HEK293T (cell line): Measurements from ENCODE around the gene CATSPER4.

ENCODE experiments used
- CTCF ChIA-PET: fragments of 350-600 bp; formaldehyde crosslinking; extraction: SDS; loops from one replicate; lab custom pipeline; 2021; ENCODE audit warnings: antibody characterized with exemption, inconsistent platforms; lab: Yijun Ruan, JAX
- POLR2A ChIA-PET: fragments of 350-600 bp; formaldehyde crosslinking; extraction: SDS; loops from one replicate; lab custom pipeline; 2020; ENCODE audit warnings: antibody characterized with exemption, inconsistent platforms; lab: Yijun Ruan, JAX
- DNase-seq: peaks from one replicate; pipeline ENCODE4 v3.0.0; 2012; ENCODE audit warnings: mixed read lengths; ENCODE audit errors: extremely low spot score
- ARNT ChIP-seq: fragments of 450-650 bp; IDR thresholded peaks from 2 replicates; pipeline ENCODE4 v1.6.1; 2017; ENCODE audit warnings: mild to moderate bottlenecking
- BHLHE40 ChIP-seq: fragments of 450-650 bp; IDR thresholded peaks from 2 replicates; pipeline ENCODE4 v1.6.1; 2016; ENCODE audit warnings: mild to moderate bottlenecking, moderate library complexity, borderline replicate concordance
- CTBP1 ChIP-seq: fragments of 450-650 bp; IDR thresholded peaks from 2 replicates; pipeline ENCODE4 v1.6.1; 2016; ENCODE audit warnings: borderline replicate concordance
- ELF4 ChIP-seq: fragments of 450-650 bp; IDR thresholded peaks from 2 replicates; pipeline ENCODE4 v1.6.1; 2017; ENCODE audit warnings: antibody characterized with exemption
- FOXA1 ChIP-seq: fragments of 450-650 bp; IDR thresholded peaks from 2 replicates; pipeline ENCODE4 v1.6.1; 2016; ENCODE audit warnings: mild to moderate bottlenecking
- FOXK2 ChIP-seq: fragments of 450-650 bp; IDR thresholded peaks from 2 replicates; pipeline ENCODE4 v1.6.1; 2016; ENCODE audit warnings: mild to moderate bottlenecking
- FOXM1 ChIP-seq: fragments of 450-650 bp; IDR thresholded peaks from 2 replicates; pipeline ENCODE4 v1.6.1; 2017; ENCODE audit warnings: mild to moderate bottlenecking, borderline replicate concordance
- HDGF ChIP-seq: fragments of 450-650 bp; IDR thresholded peaks from 2 replicates; pipeline ENCODE4 v1.6.1; 2017; ENCODE audit warnings: antibody characterized with exemption, borderline replicate concordance
- L3MBTL2 ChIP-seq: fragments of 450-650 bp; conservative IDR thresholded peaks from 2 replicates; pipeline ENCODE4 v1.6.1; 2016; ENCODE audit warnings: mild to moderate bottlenecking
- LEF1 ChIP-seq: fragments of 450-650 bp; IDR thresholded peaks from 2 replicates; pipeline ENCODE4 v1.6.1; 2017; ENCODE audit warnings: mild to moderate bottlenecking, borderline replicate concordance
- NFRKB ChIP-seq: fragments of 450-650 bp; IDR thresholded peaks from 2 replicates; pipeline ENCODE4 v1.6.1; 2016; ENCODE audit warnings: mild to moderate bottlenecking, moderate library complexity
- SP1 ChIP-seq: fragments of 450-650 bp; IDR thresholded peaks from 2 replicates; pipeline ENCODE4 v1.6.1; 2017
- SUZ12 ChIP-seq: fragments of 450-650 bp; IDR thresholded peaks from 2 replicates; pipeline ENCODE4 v1.6.1; 2016; ENCODE audit warnings: mild to moderate bottlenecking
- TARDBP ChIP-seq: fragments of 450-650 bp; IDR thresholded peaks from 2 replicates; pipeline ENCODE4 v1.6.1; 2016
- ZNF384 ChIP-seq: fragments of 450-650 bp; IDR thresholded peaks from 2 replicates; pipeline ENCODE4 v1.6.1; 2016
- TF ChIP-seq, protein P1 (sequence below): fragments of 450-650 bp; IDR thresholded peaks from 2 replicates; pipeline ENCODE4 v1.6.1; 2016

Gene CATSPER4

DNA sequence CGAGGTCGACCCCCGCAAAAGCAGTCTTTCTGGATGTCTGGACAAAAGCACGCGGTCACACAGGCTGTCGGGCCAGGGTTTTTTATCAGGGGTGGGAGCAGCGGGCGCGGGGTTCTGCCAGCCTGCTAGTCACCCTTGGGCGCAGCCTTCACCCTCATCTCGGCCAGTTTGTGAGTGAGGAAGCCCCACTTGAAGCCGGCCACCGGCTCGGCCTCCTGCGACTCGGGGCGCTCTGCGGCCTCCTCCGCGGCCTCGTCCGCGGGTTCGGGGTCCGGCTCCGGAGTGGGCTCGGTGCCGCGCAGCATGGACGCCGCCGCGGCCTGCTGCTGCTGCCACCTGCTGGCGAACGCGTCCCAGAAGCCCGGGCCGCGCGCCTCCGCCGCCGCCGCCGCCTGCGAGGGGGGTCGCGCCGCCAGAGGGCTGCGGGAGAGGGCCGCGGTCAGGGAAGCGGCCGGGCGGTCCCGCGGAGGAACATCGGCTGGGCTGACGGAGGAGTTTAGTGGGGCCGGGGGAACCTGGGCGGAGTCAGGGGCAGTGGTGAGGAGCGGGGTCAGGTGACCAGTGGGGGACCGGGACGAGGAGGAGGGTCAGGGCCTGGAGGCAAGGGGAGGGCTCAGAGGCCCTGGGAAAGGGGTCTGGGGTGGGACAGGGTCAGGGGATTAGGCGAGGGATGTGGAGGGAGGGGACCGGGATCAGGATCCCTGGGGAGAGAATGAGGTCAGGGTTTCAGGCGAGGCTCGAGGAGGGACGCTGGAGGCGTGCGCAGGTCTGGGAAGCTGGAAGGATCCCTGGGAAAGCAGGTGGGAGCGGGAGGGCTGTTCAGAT lies 26.2 kb upstream of the CATSPER4 start:
- DNase-seq = peak; percentile 66
- ChIA-PET CTCF (interaction anchor here (0.9 kb wide), 1 partner anchor 146 kb away, joined by 3 read pairs; no protein-coding TSS in a partner anchor), POLR2A (no interaction called here)
- TF ChIP-seq, protein P1, sequence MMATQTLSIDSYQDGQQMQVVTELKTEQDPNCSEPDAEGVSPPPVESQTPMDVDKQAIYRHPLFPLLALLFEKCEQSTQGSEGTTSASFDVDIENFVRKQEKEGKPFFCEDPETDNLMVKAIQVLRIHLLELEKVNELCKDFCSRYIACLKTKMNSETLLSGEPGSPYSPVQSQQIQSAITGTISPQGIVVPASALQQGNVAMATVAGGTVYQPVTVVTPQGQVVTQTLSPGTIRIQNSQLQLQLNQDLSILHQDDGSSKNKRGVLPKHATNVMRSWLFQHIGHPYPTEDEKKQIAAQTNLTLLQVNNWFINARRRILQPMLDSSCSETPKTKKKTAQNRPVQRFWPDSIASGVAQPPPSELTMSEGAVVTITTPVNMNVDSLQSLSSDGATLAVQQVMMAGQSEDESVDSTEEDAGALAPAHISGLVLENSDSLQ = no peak
- no peak for TF ChIP-seq LEF1
- no peak for TF ChIP-seq ZNF384
- TF ChIP-seq ARNT = 0 out of 2 replicates have a peak, but pooled peaks have one; percentile 23
- peak; percentile 47; the same call in 1 of the 2 replicates for TF ChIP-seq FOXM1
- peak; percentile 47; the same call in 1 of the 2 replicates for TF ChIP-seq L3MBTL2

DNA sequence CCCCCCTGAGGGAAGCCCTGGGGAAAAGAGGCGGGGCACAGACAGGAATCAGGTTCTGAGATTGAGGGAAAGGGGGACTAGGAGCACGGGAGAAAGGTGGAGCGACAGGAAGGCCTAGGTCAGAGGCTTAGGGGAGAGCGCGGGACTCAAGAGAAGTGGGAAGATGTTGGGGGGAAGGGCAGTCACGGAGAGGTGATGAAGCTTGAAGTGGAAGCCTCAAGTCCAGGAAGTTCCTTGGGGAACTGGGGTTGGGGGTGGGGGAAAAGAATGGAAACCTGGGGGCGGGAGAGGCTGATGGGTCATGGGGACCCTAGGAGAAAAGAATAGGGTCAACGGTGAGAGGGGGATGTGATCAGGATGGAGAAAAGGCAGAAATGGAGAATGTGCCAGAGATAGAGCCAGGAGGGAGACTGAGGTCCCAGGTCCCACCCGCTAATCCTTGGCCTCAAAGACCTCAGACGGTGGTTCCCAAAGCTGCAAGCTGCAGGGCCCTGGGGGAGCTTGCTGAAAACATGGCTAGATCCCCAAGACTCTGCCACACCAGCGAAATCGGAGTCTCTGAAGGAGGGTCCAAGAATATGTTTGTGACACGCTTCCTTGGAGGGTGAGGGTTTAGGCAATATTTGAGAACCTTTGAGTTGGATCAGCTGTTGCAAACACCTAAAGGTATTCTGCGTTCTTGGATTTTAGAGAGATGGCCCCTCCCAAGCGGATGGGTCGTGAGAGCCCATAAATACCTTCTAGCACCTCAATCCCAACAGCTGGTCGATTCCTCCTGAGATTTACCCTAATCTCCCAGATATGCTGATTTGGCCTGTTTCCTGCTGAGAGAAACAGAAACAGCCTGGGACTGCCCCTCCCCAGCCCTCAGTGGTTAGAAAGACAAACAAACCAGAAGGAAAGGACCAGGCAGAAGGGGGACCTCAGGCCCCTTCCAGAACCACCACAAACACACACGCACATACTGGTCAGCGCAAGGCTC lies 25.2 kb upstream of the CATSPER4 start:
- CTCF ChIA-PET = interaction anchor here (0.6 to 1.0 kb wide), 3 partner anchors 147 to 252 kb away, joined by 3 to 4 read pairs (median 3); no protein-coding TSS in a partner anchor
- TF ChIP-seq L3MBTL2 (no peak), LEF1 (no peak), FOXK2 (no peak), NFRKB (no peak), ELF4 (no peak), FOXM1 (no peak), FOXA1 (no peak), BHLHE40 (no peak), HDGF (no peak), SUZ12 (no peak), ARNT (no peak), CTBP1 (no peak), SP1 (no peak)
- TF ChIP-seq, protein P1 = no peak
- no peak for DNase-seq
- POLR2A ChIA-PET = no interaction called here

DNA sequence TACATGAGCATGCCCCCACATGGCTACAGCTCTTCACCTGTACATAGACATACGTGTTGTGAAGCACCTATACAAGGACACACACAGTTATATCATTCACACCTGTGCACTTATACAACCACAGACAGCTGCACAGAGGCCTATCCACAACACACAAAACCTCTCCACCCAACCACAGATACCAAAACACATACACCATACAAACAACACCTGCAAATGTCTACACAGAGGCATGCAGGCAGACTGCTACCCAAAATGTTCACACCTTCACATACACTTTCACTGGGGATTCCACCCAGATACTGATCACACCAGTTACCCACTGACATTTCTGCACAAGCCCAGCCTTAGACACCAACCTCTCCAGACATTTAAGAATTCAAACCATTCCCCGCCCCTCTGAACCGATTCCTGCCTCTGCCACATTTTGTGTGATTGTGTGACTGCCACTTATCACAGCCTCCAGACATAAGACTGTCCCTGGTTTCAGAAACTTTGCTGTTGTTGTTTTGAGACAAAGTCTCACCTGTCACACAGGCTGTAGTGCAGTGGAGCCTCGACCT lies 23.6 kb upstream of the CATSPER4 start:
- ChIA-PET CTCF (no interaction called here), POLR2A (no interaction called here)
- TF ChIP-seq SUZ12 (no peak), HDGF (no peak), LEF1 (no peak), ELF4 (no peak), ZNF384 (no peak), NFRKB (no peak), CTBP1 (no peak), FOXK2 (no peak), ARNT (no peak), FOXM1 (no peak), BHLHE40 (no peak), TARDBP (no peak)
- TF ChIP-seq, protein P1 = no peak
- no peak for DNase-seq

GRCh38 chr1:26168410-26169197 lies 21.8 kb upstream of the CATSPER4 start, which contains the start of gene C1orf232:
TSS of gene C1orf232 (minus strand) at chr1:26168963. CDS start at chr1:26168499, 464 bp downstream.
- TF ChIP-seq BHLHE40 = no peak
- TF ChIP-seq LEF1 = no peak
- no peak for TF ChIP-seq ARNT
- TF ChIP-seq FOXK2 = no peak
- no peak for TF ChIP-seq HDGF
- TF ChIP-seq ZNF384 = no peak
- TF ChIP-seq FOXM1 = no peak
- no peak for TF ChIP-seq CTBP1
- TF ChIP-seq, protein P1 = no peak
- no peak for TF ChIP-seq TARDBP
- TF ChIP-seq ELF4 = no peak
- no peak for TF ChIP-seq FOXA1
- ChIA-PET POLR2A (interaction anchor here (1.8 kb wide), 1 partner anchor 11 kb away, joined by 15 read pairs; no protein-coding TSS in a partner anchor), CTCF (interaction anchor here (0.9 to 2.2 kb wide), 5 partner anchors 10 to 134 kb away, joined by 3 to 8 read pairs (median 4); partner anchors contain the start of gene CEP85)
- no peak for DNase-seq
